HCT116 (cell line): Measurements from ENCODE around the gene PAX2. TPM values are rescaled to one million over a fixed set of nuclear protein-coding genes. Genes with fewer than 3 reads are reported as not detected.

Source experiments
- ATAC-seq: fragments of 200-7000 bp; cut with Tn5 transposase; 2 replicates; pipeline ENCODE4 v1.9.1; 2020; ENCODE audit warnings: mild to moderate bottlenecking, moderate library complexity
- BruUV-seq: library from RNA; stranded (reverse); fragments of 400-500 nt; replicated peaks from 2 replicates; lab custom pipeline; 2021; lab: Mats Ljungman, UMichigan
- CTCF ChIA-PET: fragments of 300-600 bp; sonication (Branson Sonifier 250); formaldehyde crosslinking; loops from one replicate; lab custom pipeline; 2021; ENCODE audit warnings: antibody characterized with exemption; lab: Charles Lee
- POLR2A ChIA-PET: fragments of 300-600, 350-600 bp; sonication (Branson Sonifier 250); formaldehyde crosslinking; loops from one replicate; lab custom pipeline; 2021; ENCODE audit warnings: antibody characterized with exemption; lab: Charles Lee
- RAD21 ChIA-PET, 2 experiments: fragments of 300-600 bp; sonication (Branson Sonifier 250); formaldehyde crosslinking; loops; one replicate each; lab custom pipeline; 2023; ENCODE audit warnings: low total read pairs in 2 of 2; ENCODE audit not compliant: uncharacterized antibody in 2 of 2, unreplicated experiment in 2 of 2, low non-redundant PET in 1 of 2; lab: Charles Lee
- DNase-seq: peaks from one replicate; pipeline ENCODE4 v3.0.0-alpha.2; 2010; ENCODE audit warnings: low read depth, low spot score
- H2AFZ ChIP-seq: fragments of 200-600 bp; shearing (Covaris generic), sonication (generic); 2 replicates; pipeline ENCODE4 v1.6.1; 2017; ENCODE audit warnings: low read depth, mixed run types, mixed read lengths, antibody characterized with exemption, low read length; ENCODE audit not compliant: poor library complexity, severe bottlenecking
- H3K27ac ChIP-seq: 2 replicates; pipeline ENCODE4 v1.5.1; 2012; ENCODE audit warnings: low read depth, low read length
- H3K27me3 ChIP-seq: fragments of 200-600 bp; sonication (generic); 2 replicates; pipeline ENCODE4 v1.6.1; 2016; ENCODE audit warnings: mixed run types, low read length, mixed read lengths; ENCODE audit not compliant: insufficient read depth
- H3K36me3 ChIP-seq, 2 experiments: fragments of 200-500 bp in 1 of 2; fragments of 200-600 bp in 1 of 2; sonication (Bioruptor generic) in 1 of 2; sonication (generic) in 1 of 2; 2 replicates each; pipeline versions ENCODE4 v1.5.1 to v1.6.1; 2014 to 2016; ENCODE audit warnings: low read length in 2 of 2, inconsistent platforms in 1 of 2, mixed read lengths in 1 of 2, mixed run types in 1 of 2; ENCODE audit not compliant: insufficient read depth in 2 of 2, control insufficient read depth in 1 of 2
- H3K4me1 ChIP-seq, 2 experiments: fragments of 200-600 bp in 1 of 2; sonication (generic) in 1 of 2; 2 replicates each; pipeline versions ENCODE4 v1.5.1 to v1.6.1; 2012 to 2017; ENCODE audit warnings: low read length in 2 of 2, inconsistent platforms in 1 of 2, mild to moderate bottlenecking in 1 of 2, mixed read lengths in 1 of 2, mixed run types in 1 of 2, moderate library complexity in 1 of 2; ENCODE audit not compliant: insufficient read depth in 2 of 2, control insufficient read depth in 1 of 2
- H3K4me2 ChIP-seq: fragments of 200-600 bp; sonication (generic); 2 replicates; pipeline ENCODE4 v1.6.1; 2017; ENCODE audit warnings: mixed run types, low read length, mixed read lengths
- H3K4me3 ChIP-seq, 2 experiments: fragments of 200-600 bp in 1 of 2; sonication (generic) in 1 of 2; replicated peaks in 1 of 2; 2 replicates each; pipeline ENCODE4 v1.5.1; 2011 to 2016; ENCODE audit warnings: low read length in 2 of 2, control low read depth in 1 of 2, low read depth in 1 of 2, mild to moderate bottlenecking in 1 of 2, mixed read lengths in 1 of 2, mixed run types in 1 of 2
- H3K79me2 ChIP-seq: fragments of 200-600 bp; sonication (generic); 2 replicates; pipeline ENCODE4 v1.6.1; 2017; ENCODE audit warnings: mild to moderate bottlenecking, mixed run types, low read length, moderate library complexity, mixed read lengths; ENCODE audit not compliant: insufficient read depth
- H3K9ac ChIP-seq: fragments of 200-600 bp; sonication (generic); 2 replicates; pipeline ENCODE4 v1.6.1; 2016; ENCODE audit warnings: low read length, mixed read lengths
- H3K9me2 ChIP-seq: fragments of 200-600 bp; sonication (generic), shearing (Covaris generic); 2 replicates; pipeline ENCODE4 v1.6.1; 2017; ENCODE audit warnings: mixed run types, mild to moderate bottlenecking, moderate library complexity; ENCODE audit not compliant: insufficient read depth
- H3K9me3 ChIP-seq, 2 experiments: fragments of 200-500 bp in 1 of 2; fragments of 200-600 bp in 1 of 2; sonication (Bioruptor generic) in 1 of 2; sonication (generic) in 1 of 2; 2 replicates each; pipeline ENCODE4 v1.6.1; 2014 to 2017; ENCODE audit warnings: low read length in 2 of 2, mixed read lengths in 2 of 2, inconsistent platforms in 1 of 2, low read depth in 1 of 2, mild to moderate bottlenecking in 1 of 2, mixed run types in 1 of 2, moderate library complexity in 1 of 2; ENCODE audit not compliant: control insufficient read depth in 1 of 2, insufficient read depth in 1 of 2
- H4K20me1 ChIP-seq: fragments of 200-600 bp; sonication (generic), shearing (Covaris generic); 2 replicates; pipeline ENCODE4 v1.6.1; 2017; ENCODE audit warnings: mixed run types, mild to moderate bottlenecking, moderate library complexity; ENCODE audit not compliant: insufficient read depth
- CEBPB ChIP-seq: IDR thresholded peaks from 2 replicates; pipeline ENCODE4 v1.6.1; 2012; ENCODE audit warnings: low read depth
- ELF1 ChIP-seq: IDR thresholded peaks from 2 replicates; pipeline ENCODE4 v1.6.1; 2012; ENCODE audit warnings: low read depth, borderline replicate concordance
- EZH2 ChIP-seq: fragments of 200-600 bp; sonication (generic); IDR thresholded peaks from 2 replicates; pipeline ENCODE4 v1.6.1; 2017; ENCODE audit warnings: antibody characterized with exemption, mixed run types
- EZH2phosphoT487 ChIP-seq: fragments of 200-600 bp; IDR thresholded peaks from 2 replicates; pipeline ENCODE4 v1.6.1; 2018; ENCODE audit warnings: antibody characterized with exemption, borderline replicate concordance
- FOSL1 ChIP-seq: IDR thresholded peaks from 2 replicates; pipeline ENCODE4 v1.6.1; 2012; ENCODE audit warnings: low read depth
- POLR2A ChIP-seq: IDR thresholded peaks from 2 replicates; pipeline ENCODE4 v1.7.0; 2011; ENCODE audit warnings: borderline replicate concordance; ENCODE audit not compliant: insufficient read depth, insufficient read length; ENCODE audit errors: extremely low read depth
- RAD21 ChIP-seq: IDR thresholded peaks from 2 replicates; pipeline ENCODE4 v1.6.1; 2012; ENCODE audit warnings: low read depth, mild to moderate bottlenecking
- YY1 ChIP-seq: IDR thresholded peaks from 2 replicates; pipeline ENCODE4 v1.6.1; 2011; ENCODE audit warnings: low read length, low read depth, moderate library complexity, mild to moderate bottlenecking; ENCODE audit not compliant: insufficient replicate concordance; ENCODE audit errors: extremely low read depth
- ZBTB33 ChIP-seq: IDR thresholded peaks from 2 replicates; pipeline ENCODE4 v1.6.1; 2011; ENCODE audit warnings: mild to moderate bottlenecking, low read length, moderate library complexity; ENCODE audit not compliant: insufficient replicate concordance; ENCODE audit errors: extremely low read depth
- ZFX ChIP-seq: fragments of 450-650 bp; IDR thresholded peaks from 2 replicates; pipeline ENCODE4 v1.6.1; 2017
- intact Hi-C: fragments of 100-400 bp; cut with micrococcal nuclease; formaldehyde crosslinking; loops from 2 replicates; pipeline ENCODE4 v1.10.0; 2022
- total RNA-seq: library from RNA; stranded (reverse); gene quantifications from one replicate; pipeline ENCODE4 v1.2.1, GENCODE V29; 2021; ENCODE audit not compliant: unreplicated experiment
- TF ChIP-seq, protein P1 (sequence below): IDR thresholded peaks from 2 replicates; pipeline ENCODE4 v1.6.1; 2012; ENCODE audit warnings: low read depth
- TF ChIP-seq, protein P2 (sequence below), 3 experiments: fragments of 200-600 bp in 1 of 3; sonication (generic) in 1 of 3; IDR thresholded peaks in 2 of 3; conservative IDR thresholded peaks in 1 of 3; 2 replicates each; pipeline ENCODE4 v1.5.1; 2012 to 2017; ENCODE audit warnings: low read depth in 2 of 3, low read length in 2 of 3, antibody characterized with exemption in 1 of 3, borderline replicate concordance in 1 of 3, control low read depth in 1 of 3, mild to moderate bottlenecking in 1 of 3, mixed read lengths in 1 of 3, mixed run types in 1 of 3, moderate library complexity in 1 of 3; ENCODE audit not compliant: insufficient read depth in 1 of 3
- TF ChIP-seq, protein P3 (sequence below): IDR thresholded peaks from 2 replicates; pipeline ENCODE4 v1.6.1; 2012

PAX2 gene
- total RNA-seq, 1 experiment from 2014 or later, result 5.0 TPM

GRCh38 chr10:100841528-100841927 is 96.1 kb downstream of the PAX2 start:
- H3K4me1 ChIP-seq, result no peaks in the 10 kb centered on the region

DNA sequence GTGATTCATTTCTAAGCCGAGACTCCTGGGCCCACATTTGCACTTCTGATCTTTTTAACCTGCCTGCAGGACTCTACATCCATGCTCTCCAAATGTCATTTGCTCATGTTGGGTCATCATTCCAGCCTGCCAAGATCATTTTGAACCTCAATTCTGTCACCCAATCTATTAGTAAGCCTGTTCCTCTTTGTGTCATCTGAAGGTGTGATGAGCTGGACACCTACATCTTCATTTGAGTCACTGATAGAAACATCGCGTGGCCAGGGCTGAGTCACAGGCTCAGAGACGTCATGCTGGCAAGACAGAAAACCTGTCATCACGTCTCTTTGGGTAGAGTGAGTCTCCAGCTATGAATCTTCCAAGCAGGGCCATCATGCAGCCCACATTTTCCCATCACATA is 102.1 kb downstream of the PAX2 start:
- Histone ChIP-seq H2AFZ (peak overlapping the region; percentile 32), H3K9me2 (no peaks in the 10 kb centered on the region), H3K27ac (no peak overlapping the region), H4K20me1 (no peaks in the 10 kb centered on the region), H3K4me2 (peak overlapping the region; percentile 36), H3K9ac (no peak overlapping the region), H3K4me1 (peaks cover 5 to 15% of the 10 kb centered on the region in 2 experiments; a peak in 3 of 4 replicates), H3K9me3 (no peaks in the 10 kb centered on the region), H3K27me3 (peaks cover 17% of the 10 kb centered on the region), H3K4me3 (no peak overlapping the region), H3K36me3 (no peaks in the 10 kb centered on the region), H3K79me2 (no peaks in the 10 kb centered on the region)
- DNase-seq (peak; percentile 62), ATAC-seq (peak; percentile 83)
- no TSS peak for BruUV-seq
- RAD21 ChIA-PET, result no interaction called here
- CTCF ChIA-PET, result no interaction called here
- intact Hi-C loops, result no loop called here
- POLR2A ChIA-PET, result no interaction called here
- TF ChIP-seq ELF1, result no peak
- TF ChIP-seq CEBPB, result no peak; the same call in 1 of the 2 replicates
- no peak for TF ChIP-seq RAD21
- peak; percentile 76 for TF ChIP-seq FOSL1
- TF ChIP-seq, protein P1, sequence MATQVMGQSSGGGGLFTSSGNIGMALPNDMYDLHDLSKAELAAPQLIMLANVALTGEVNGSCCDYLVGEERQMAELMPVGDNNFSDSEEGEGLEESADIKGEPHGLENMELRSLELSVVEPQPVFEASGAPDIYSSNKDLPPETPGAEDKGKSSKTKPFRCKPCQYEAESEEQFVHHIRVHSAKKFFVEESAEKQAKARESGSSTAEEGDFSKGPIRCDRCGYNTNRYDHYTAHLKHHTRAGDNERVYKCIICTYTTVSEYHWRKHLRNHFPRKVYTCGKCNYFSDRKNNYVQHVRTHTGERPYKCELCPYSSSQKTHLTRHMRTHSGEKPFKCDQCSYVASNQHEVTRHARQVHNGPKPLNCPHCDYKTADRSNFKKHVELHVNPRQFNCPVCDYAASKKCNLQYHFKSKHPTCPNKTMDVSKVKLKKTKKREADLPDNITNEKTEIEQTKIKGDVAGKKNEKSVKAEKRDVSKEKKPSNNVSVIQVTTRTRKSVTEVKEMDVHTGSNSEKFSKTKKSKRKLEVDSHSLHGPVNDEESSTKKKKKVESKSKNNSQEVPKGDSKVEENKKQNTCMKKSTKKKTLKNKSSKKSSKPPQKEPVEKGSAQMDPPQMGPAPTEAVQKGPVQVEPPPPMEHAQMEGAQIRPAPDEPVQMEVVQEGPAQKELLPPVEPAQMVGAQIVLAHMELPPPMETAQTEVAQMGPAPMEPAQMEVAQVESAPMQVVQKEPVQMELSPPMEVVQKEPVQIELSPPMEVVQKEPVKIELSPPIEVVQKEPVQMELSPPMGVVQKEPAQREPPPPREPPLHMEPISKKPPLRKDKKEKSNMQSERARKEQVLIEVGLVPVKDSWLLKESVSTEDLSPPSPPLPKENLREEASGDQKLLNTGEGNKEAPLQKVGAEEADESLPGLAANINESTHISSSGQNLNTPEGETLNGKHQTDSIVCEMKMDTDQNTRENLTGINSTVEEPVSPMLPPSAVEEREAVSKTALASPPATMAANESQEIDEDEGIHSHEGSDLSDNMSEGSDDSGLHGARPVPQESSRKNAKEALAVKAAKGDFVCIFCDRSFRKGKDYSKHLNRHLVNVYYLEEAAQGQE, result no peak
- no peak for TF ChIP-seq YY1
- TF ChIP-seq, protein P2, sequence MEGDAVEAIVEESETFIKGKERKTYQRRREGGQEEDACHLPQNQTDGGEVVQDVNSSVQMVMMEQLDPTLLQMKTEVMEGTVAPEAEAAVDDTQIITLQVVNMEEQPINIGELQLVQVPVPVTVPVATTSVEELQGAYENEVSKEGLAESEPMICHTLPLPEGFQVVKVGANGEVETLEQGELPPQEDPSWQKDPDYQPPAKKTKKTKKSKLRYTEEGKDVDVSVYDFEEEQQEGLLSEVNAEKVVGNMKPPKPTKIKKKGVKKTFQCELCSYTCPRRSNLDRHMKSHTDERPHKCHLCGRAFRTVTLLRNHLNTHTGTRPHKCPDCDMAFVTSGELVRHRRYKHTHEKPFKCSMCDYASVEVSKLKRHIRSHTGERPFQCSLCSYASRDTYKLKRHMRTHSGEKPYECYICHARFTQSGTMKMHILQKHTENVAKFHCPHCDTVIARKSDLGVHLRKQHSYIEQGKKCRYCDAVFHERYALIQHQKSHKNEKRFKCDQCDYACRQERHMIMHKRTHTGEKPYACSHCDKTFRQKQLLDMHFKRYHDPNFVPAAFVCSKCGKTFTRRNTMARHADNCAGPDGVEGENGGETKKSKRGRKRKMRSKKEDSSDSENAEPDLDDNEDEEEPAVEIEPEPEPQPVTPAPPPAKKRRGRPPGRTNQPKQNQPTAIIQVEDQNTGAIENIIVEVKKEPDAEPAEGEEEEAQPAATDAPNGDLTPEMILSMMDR (IDR thresholded peaks at IDR 0.05 in 2 of 3, conservative IDR thresholded peaks at IDR 0.05 in 1 of 3; ENCODE audit: borderline replicate concordance in 1 of 3, insufficient read depth in 1 of 3, low read depth in 2 of 3, low read length in 2 of 3), result no peak
- TF ChIP-seq POLR2A, result no peak
- TF ChIP-seq EZH2, result no peak
- TF ChIP-seq, protein P3, sequence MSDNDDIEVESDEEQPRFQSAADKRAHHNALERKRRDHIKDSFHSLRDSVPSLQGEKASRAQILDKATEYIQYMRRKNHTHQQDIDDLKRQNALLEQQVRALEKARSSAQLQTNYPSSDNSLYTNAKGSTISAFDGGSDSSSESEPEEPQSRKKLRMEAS, result peak; percentile 88
- TF ChIP-seq ZBTB33, result peak; percentile 64

More at GRCh38 chr10:100841528-100841927, 96.1 kb downstream of the PAX2 start:
- intact Hi-C loops, result no loop called here
- Histone ChIP-seq H3K4me3 (no peak overlapping the region), H3K27me3 (peaks cover 5% of the 10 kb centered on the region; the same call in 1 of the 2 replicates), H3K79me2 (no peaks in the 10 kb centered on the region), H3K9me2 (no peaks in the 10 kb centered on the region), H3K27ac (no peak overlapping the region), H3K9me3 (no peaks in the 10 kb centered on the region), H3K9ac (no peak overlapping the region), H3K36me3 (no peaks in the 10 kb centered on the region), H3K4me2 (no peak overlapping the region), H4K20me1 (no peaks in the 10 kb centered on the region), H2AFZ (no peak overlapping the region)
- ATAC-seq, result no peak
- DNase-seq, result no peak
- no TSS peak for BruUV-seq
- ChIA-PET CTCF (interaction anchor here (1.2 kb wide), 1 partner anchor 98 kb away, joined by 5 read pairs; no protein-coding TSS in a partner anchor), RAD21 (no interaction called here), POLR2A (no interaction called here)
- TF ChIP-seq EZH2phosphoT487 (no peak), ZFX (no peak)
